Upper lobe of right lung (tissue), 1 donor: ENCODE results near the gene NOS3. TPM values are rescaled to one million over a fixed set of nuclear protein-coding genes. Genes with fewer than 3 reads are reported as not detected.

Experiments
- ATAC-seq: fragments of 200-7000 bp; cut with Tn5 transposase; one replicate; pipeline ENCODE4 v1.9.1; 2020; ENCODE audit warnings: mild to moderate bottlenecking, moderate library complexity
- DNase-seq: peaks from one replicate; pipeline ENCODE4 v3.0.0-alpha.2; 2020
- H3K27ac ChIP-seq: fragments of 200-600 bp; one replicate; pipeline ENCODE4 v1.8.0; 2022
- H3K27me3 ChIP-seq: fragments of 200-600 bp; one replicate; pipeline ENCODE4 v1.8.0; 2022; ENCODE audit warnings: mild to moderate bottlenecking
- H3K36me3 ChIP-seq: fragments of 200-600 bp; one replicate; pipeline ENCODE4 v1.8.0; 2022
- H3K4me1 ChIP-seq: fragments of 200-600 bp; one replicate; pipeline ENCODE4 v1.8.0; 2022
- H3K4me3 ChIP-seq: fragments of 200-600 bp; one replicate; pipeline ENCODE4 v1.8.0; 2022; ENCODE audit warnings: mild to moderate bottlenecking
- H3K9me3 ChIP-seq: fragments of 200-600 bp; one replicate; pipeline ENCODE4 v1.8.0; 2022
- CTCF ChIP-seq: fragments of 200-600 bp; IDR thresholded peaks from one replicate; pipeline ENCODE4 v1.8.0; 2022; ENCODE audit warnings: antibody characterized with exemption
- intact Hi-C: fragments of 100-400 bp; cut with DNase I; formaldehyde crosslinking; loops from one replicate; pipeline ENCODE4 v1.11.0; 2022
- total RNA-seq: library from RNA; stranded (reverse); fragmentation: NEBNext Ultra II Directional; extraction: Animal tissue kit (Norgen Biotek cat#: 25700); gene quantifications from one replicate; pipeline ENCODE4 v1.2.1, GENCODE V29; 2021
- donor health status: DM: no; HTN: yes; CAD: no; lungs with severe emphysema.

NOS3 gene
- total RNA-seq, 1 donor from 2014 or later = 42.9 TPM

- peaks cover 9% of the 10 kb centered on the region for H3K27me3 ChIP-seq
- H3K9me3 ChIP-seq = no peaks in the 10 kb centered on the region
- peak; percentile 34 for DNase-seq
- intact Hi-C loops = no loop called here
- no peak overlapping the region for H3K4me3 ChIP-seq
- no peak for ATAC-seq
- H3K27ac ChIP-seq = no peak overlapping the region
- H3K36me3 ChIP-seq = no peaks in the 10 kb centered on the region
- TF ChIP-seq CTCF = no peak
- H3K4me1 ChIP-seq = no peaks in the 10 kb centered on the region
Measured at GRCh38 chr7:150944066-150945042, 46.5 kb upstream of the NOS3 start.

GRCh38 chr7:150945171-150945852, 45.5 kb upstream of the NOS3 start:
- DNase-seq (peak; percentile 58), ATAC-seq (no peak)
- Histone ChIP-seq H3K4me3 (no peak overlapping the region), H3K36me3 (no peaks in the 10 kb centered on the region), H3K27me3 (peaks cover 12% of the 10 kb centered on the region), H3K4me1 (no peaks in the 10 kb centered on the region), H3K27ac (no peak overlapping the region), H3K9me3 (no peaks in the 10 kb centered on the region)
- intact Hi-C loops = no loop called here
- TF ChIP-seq CTCF = no peak

- Histone ChIP-seq H3K4me1 (no peaks in the 10 kb centered on the region), H3K9me3 (no peaks in the 10 kb centered on the region), H3K36me3 (no peaks in the 10 kb centered on the region), H3K4me3 (no peak overlapping the region), H3K27ac (no peak overlapping the region), H3K27me3 (peaks cover 12% of the 10 kb centered on the region)
- intact Hi-C loops = no loop called here
- peak; percentile 9 for ATAC-seq
- TF ChIP-seq CTCF = no peak
- DNase-seq = peak; percentile 70
Measured at GRCh38 chr7:150945853-150946420, 44.9 kb upstream of the NOS3 start.

GRCh38 chr7:150946421-150947240, 44.2 kb upstream of the NOS3 start:
- H3K36me3 ChIP-seq = no peaks in the 10 kb centered on the region
- ATAC-seq (no peak), DNase-seq (peak; percentile 44)
- intact Hi-C loops = no loop called here
- peaks cover 12% of the 10 kb centered on the region for H3K27me3 ChIP-seq
- no peak for TF ChIP-seq CTCF
- no peak overlapping the region for H3K4me3 ChIP-seq
- no peaks in the 10 kb centered on the region for H3K4me1 ChIP-seq
- H3K27ac ChIP-seq = no peak overlapping the region
- no peaks in the 10 kb centered on the region for H3K9me3 ChIP-seq

GRCh38 chr7:150947241-150947745, 43.5 kb upstream of the NOS3 start:
- H3K36me3 ChIP-seq = no peaks in the 10 kb centered on the region
- H3K27me3 ChIP-seq = peaks cover 12% of the 10 kb centered on the region
- no peaks in the 10 kb centered on the region for H3K4me1 ChIP-seq
- no peak overlapping the region for H3K4me3 ChIP-seq
- no peak overlapping the region for H3K27ac ChIP-seq
- H3K9me3 ChIP-seq = no peaks in the 10 kb centered on the region
- peak; percentile 62 for DNase-seq
- no peak for ATAC-seq
- no peak for TF ChIP-seq CTCF
- intact Hi-C loops = no loop called here
